HCT116 (cell line): ENCODE results near the gene ZSWIM6.

Experiments used
- CEBPB ChIP-seq: IDR thresholded peaks from 2 replicates; pipeline ENCODE4 v1.6.1; 2012; ENCODE audit warnings: low read depth
- TF ChIP-seq, protein P1 (sequence below), 3 experiments: fragments of 200-600 bp in 1 of 3; sonication (generic) in 1 of 3; IDR thresholded peaks in 2 of 3; conservative IDR thresholded peaks in 1 of 3; 2 replicates each; pipeline ENCODE4 v1.5.1; 2012 to 2017; ENCODE audit warnings: low read depth in 2 of 3, low read length in 2 of 3, antibody characterized with exemption in 1 of 3, borderline replicate concordance in 1 of 3, control low read depth in 1 of 3, mild to moderate bottlenecking in 1 of 3, mixed read lengths in 1 of 3, mixed run types in 1 of 3, moderate library complexity in 1 of 3; ENCODE audit not compliant: insufficient read depth in 1 of 3

- TF ChIP-seq, protein P1, sequence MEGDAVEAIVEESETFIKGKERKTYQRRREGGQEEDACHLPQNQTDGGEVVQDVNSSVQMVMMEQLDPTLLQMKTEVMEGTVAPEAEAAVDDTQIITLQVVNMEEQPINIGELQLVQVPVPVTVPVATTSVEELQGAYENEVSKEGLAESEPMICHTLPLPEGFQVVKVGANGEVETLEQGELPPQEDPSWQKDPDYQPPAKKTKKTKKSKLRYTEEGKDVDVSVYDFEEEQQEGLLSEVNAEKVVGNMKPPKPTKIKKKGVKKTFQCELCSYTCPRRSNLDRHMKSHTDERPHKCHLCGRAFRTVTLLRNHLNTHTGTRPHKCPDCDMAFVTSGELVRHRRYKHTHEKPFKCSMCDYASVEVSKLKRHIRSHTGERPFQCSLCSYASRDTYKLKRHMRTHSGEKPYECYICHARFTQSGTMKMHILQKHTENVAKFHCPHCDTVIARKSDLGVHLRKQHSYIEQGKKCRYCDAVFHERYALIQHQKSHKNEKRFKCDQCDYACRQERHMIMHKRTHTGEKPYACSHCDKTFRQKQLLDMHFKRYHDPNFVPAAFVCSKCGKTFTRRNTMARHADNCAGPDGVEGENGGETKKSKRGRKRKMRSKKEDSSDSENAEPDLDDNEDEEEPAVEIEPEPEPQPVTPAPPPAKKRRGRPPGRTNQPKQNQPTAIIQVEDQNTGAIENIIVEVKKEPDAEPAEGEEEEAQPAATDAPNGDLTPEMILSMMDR (IDR thresholded peaks at IDR 0.05 in 2 of 3, conservative IDR thresholded peaks at IDR 0.05 in 1 of 3; ENCODE audit: borderline replicate concordance in 1 of 3, insufficient read depth in 1 of 3, low read depth in 2 of 3, low read length in 2 of 3): no peak
- TF ChIP-seq CEBPB: no peak
These were observed 1.7 kb upstream of the ZSWIM6 start for GRCh38 chr5:61330341-61330844.
